OCI-LY7 (cell line): ENCODE measurements around the gene SASH3. TPM values are rescaled to one million over a fixed set of nuclear protein-coding genes. Genes with fewer than 3 reads are reported as not detected.
A peak's percentile ranks its signal among the peaks of the same experiment; 100 is the strongest.

Experiments
- BruUV-seq: library from RNA; stranded (reverse); fragments of 400-500 nt; replicated peaks from 2 replicates; lab custom pipeline; 2021; lab: Mats Ljungman, UMichigan
- CTCF ChIA-PET: fragments of 300-600 bp; sonication (Branson Sonifier 250); formaldehyde crosslinking; loops from one replicate; lab custom pipeline; 2022; ENCODE audit warnings: antibody characterized with exemption; ENCODE audit not compliant: unreplicated experiment; lab: Charles Lee
- POLR2A ChIA-PET: fragments of 300-600 bp; sonication (Branson Sonifier 250); formaldehyde crosslinking; loops from one replicate; lab custom pipeline; 2022; ENCODE audit warnings: antibody characterized with exemption; lab: Charles Lee
- DNase-seq: peaks from one replicate; pipeline ENCODE4 v3.0.0-alpha.2; 2015; ENCODE audit warnings: low spot score
- H2AFZ ChIP-seq: fragments of 200-600 bp; sonication (generic), shearing (Covaris generic); 2 replicates; pipeline ENCODE4 v1.6.1; 2014; ENCODE audit warnings: mild to moderate bottlenecking, antibody characterized with exemption, low read length, moderate library complexity
- H3K27ac ChIP-seq: fragments of 200-600 bp; sonication (generic); 2 replicates; pipeline ENCODE4 v1.5.1; 2014; ENCODE audit warnings: mixed run types, low read depth, mild to moderate bottlenecking, moderate library complexity, low read length, inconsistent platforms; ENCODE audit not compliant: poor library complexity, severe bottlenecking
- H3K36me3 ChIP-seq: fragments of 200-600 bp; sonication (generic); 2 replicates; pipeline ENCODE4 v1.6.1; 2014; ENCODE audit warnings: mild to moderate bottlenecking, antibody characterized with exemption, low read length, moderate library complexity, mixed read lengths; ENCODE audit not compliant: insufficient read depth
- H3K4me1 ChIP-seq: fragments of 200-600 bp; sonication (generic); 2 replicates; pipeline ENCODE4 v1.5.1; 2014; ENCODE audit warnings: mild to moderate bottlenecking, low read length; ENCODE audit not compliant: insufficient read depth, poor library complexity, severe bottlenecking
- H3K4me2 ChIP-seq: fragments of 200-600 bp; sonication (generic); 2 replicates; pipeline ENCODE4 v1.6.1; 2014; ENCODE audit warnings: mild to moderate bottlenecking, low read length
- H3K4me3 ChIP-seq: fragments of 200-600 bp; sonication (generic); 2 replicates; pipeline ENCODE4 v1.5.1; 2014; ENCODE audit warnings: mild to moderate bottlenecking, low read depth, low read length; ENCODE audit not compliant: poor library complexity, severe bottlenecking
- H3K79me2 ChIP-seq: fragments of 200-600 bp; sonication (generic); 2 replicates; pipeline ENCODE4 v1.6.1; 2016; ENCODE audit warnings: low read depth, mild to moderate bottlenecking, low read length, moderate library complexity, mixed read lengths; ENCODE audit not compliant: insufficient read depth
- H3K9me2 ChIP-seq: fragments of 200-600 bp; sonication (generic); 2 replicates; pipeline ENCODE4 v1.6.1; 2016; ENCODE audit warnings: mild to moderate bottlenecking, low read length, mixed read lengths; ENCODE audit not compliant: insufficient read depth
- H3K9me3 ChIP-seq: fragments of 200-600 bp; sonication (generic); 2 replicates; pipeline ENCODE4 v1.6.1; 2014; ENCODE audit warnings: mild to moderate bottlenecking, mixed run types, low read length, mixed read lengths
- H4K20me1 ChIP-seq: fragments of 200-600 bp; sonication (generic); 2 replicates; pipeline ENCODE4 v1.6.1; 2014; ENCODE audit warnings: mild to moderate bottlenecking, antibody characterized with exemption, low read length, moderate library complexity, mixed read lengths; ENCODE audit not compliant: insufficient read depth
- CTCF ChIP-seq: fragments of 200-600 bp; sonication (generic); conservative IDR thresholded peaks from 2 replicates; pipeline ENCODE4 v1.5.1; 2014; ENCODE audit warnings: mild to moderate bottlenecking, antibody characterized with exemption, low read length, moderate library complexity, mixed read lengths
- EZH2phosphoT487 ChIP-seq: fragments of 200-600 bp; sonication (generic); IDR thresholded peaks from 2 replicates; pipeline ENCODE4 v1.6.1; 2018; ENCODE audit warnings: low read depth, borderline replicate concordance, mild to moderate bottlenecking, mixed run types, antibody characterized with exemption, low read length, moderate library complexity, mixed read lengths
- intact Hi-C: fragments of 100-400 bp; cut with micrococcal nuclease; formaldehyde crosslinking; loops from one replicate; pipeline ENCODE4 v1.10.0; 2022; ENCODE audit not compliant: unreplicated experiment
- total RNA-seq, 2 experiments: library from RNA; depleted of rRNA in 1 of 2; stranded (reverse); fragments of >200 nt in 1 of 2; shearing (Covaris generic) in 1 of 2; gene quantifications; 2 replicates each; pipeline ENCODE4 v1.2.3, GENCODE V29; 2014 to 2022

SASH3 gene
- total RNA-seq, 2 experiments from 2014 or later, result 157 to 194 TPM

GRCh38 chrX:129818123-129818522, 38.4 kb downstream of the SASH3 start:
- intact Hi-C loops, result no loop called here
- H3K79me2 ChIP-seq, result no peaks in the 10 kb centered on the region
- TF ChIP-seq CTCF, result no peak
- TF ChIP-seq EZH2phosphoT487, result no peak
- no peak overlapping the region for H3K4me3 ChIP-seq
- H2AFZ ChIP-seq, result no peak overlapping the region
- ChIA-PET POLR2A (interaction anchor here (1.3 kb wide), 1 partner anchor 206 kb away, joined by 3 read pairs; no protein-coding TSS in a partner anchor), CTCF (no interaction called here)
- no peaks in the 10 kb centered on the region for H3K9me3 ChIP-seq
- H3K4me2 ChIP-seq, result no peak overlapping the region
- peaks cover 16% of the 10 kb centered on the region for H3K36me3 ChIP-seq
- BruUV-seq, result no TSS peak
- H4K20me1 ChIP-seq, result no peaks in the 10 kb centered on the region
- H3K4me1 ChIP-seq, result no peaks in the 10 kb centered on the region
- H3K9me2 ChIP-seq, result no peaks in the 10 kb centered on the region
- DNase-seq, result no peak
- no peak overlapping the region for H3K27ac ChIP-seq

- Histone ChIP-seq H3K9me3 (no peaks in the 10 kb centered on the region), H3K4me1 (peaks cover 10% of the 10 kb centered on the region), H4K20me1 (no peaks in the 10 kb centered on the region), H3K4me3 (no peak overlapping the region), H3K9me2 (no peaks in the 10 kb centered on the region), H3K36me3 (peaks cover 21% of the 10 kb centered on the region), H3K79me2 (no peaks in the 10 kb centered on the region), H3K27ac (no peak overlapping the region), H3K4me2 (no peak overlapping the region), H2AFZ (no peak overlapping the region)
- peak; percentile 71 for DNase-seq
- CTCF ChIA-PET, result interaction anchor here (0.5 kb wide), 1 partner anchor 116 kb away, joined by 3 read pairs; no protein-coding TSS in a partner anchor
- BruUV-seq, result no TSS peak
- TF ChIP-seq CTCF (peak; percentile 85), EZH2phosphoT487 (no peak)
- intact Hi-C loops, result loop anchor here (1.0 to 2.0 kb wide), 3 partner anchors 67 to 186 kb away; no protein-coding TSS in a partner anchor
- POLR2A ChIA-PET, result interaction anchor here (0.5 to 0.6 kb wide), 2 partner anchors 22 to 116 kb away, joined by 3 to 4 read pairs; no protein-coding TSS in a partner anchor
Measured at GRCh38 chrX:129823115-129823514, 43.4 kb downstream of the SASH3 start.

GRCh38 chrX:129823522-129823921, 43.8 kb downstream of the SASH3 start:
- ChIA-PET CTCF (interaction anchor here (0.5 kb wide), 1 partner anchor 116 kb away, joined by 3 read pairs; no protein-coding TSS in a partner anchor), POLR2A (interaction anchor here (0.5 to 0.8 kb wide), 3 partner anchors 9 to 116 kb away, joined by 3 to 4 read pairs (median 3); no protein-coding TSS in a partner anchor)
- DNase-seq, result no peak
- BruUV-seq, result no TSS peak
- Histone ChIP-seq H3K9me2 (no peaks in the 10 kb centered on the region), H3K4me3 (no peak overlapping the region), H3K36me3 (peaks cover 21% of the 10 kb centered on the region), H3K79me2 (no peaks in the 10 kb centered on the region), H3K4me1 (peaks cover 10% of the 10 kb centered on the region), H3K4me2 (no peak overlapping the region), H3K27ac (no peak overlapping the region), H3K9me3 (no peaks in the 10 kb centered on the region), H2AFZ (no peak overlapping the region), H4K20me1 (no peaks in the 10 kb centered on the region)
- TF ChIP-seq CTCF, result 0 out of 2 replicates have a peak, but pooled peaks have one; percentile 10
- TF ChIP-seq EZH2phosphoT487, result no peak
- intact Hi-C loops, result loop anchor here (1.0 to 2.0 kb wide), 3 partner anchors 67 to 187 kb away; no protein-coding TSS in a partner anchor
